Activated T-cell treated with anti-CD3 and anti-CD28 coated beads for 24 hours (primary cell): Measurements from ENCODE around the gene CACNG7.

ENCODE experiments used
- DNase-seq: peaks from one replicate; pipeline ENCODE4 v3.0.0-alpha.2; 2020; ENCODE audit warnings: low read depth

The CACNG7 gene

GRCh38 chr19:53983457-53984289, 74.6 kb downstream of the CACNG7 start:
- no peak for DNase-seq

- no peak for DNase-seq
Measured at GRCh38 chr19:53985863-53986262, 76.8 kb downstream of the CACNG7 start.

- no peak for DNase-seq
Measured at GRCh38 chr19:53988981-53989380, 79.9 kb downstream of the CACNG7 start.

- no peak for DNase-seq
Measured at GRCh38 chr19:53989600-53990533, 80.8 kb downstream of the CACNG7 start.

GRCh38 chr19:53991224-53992113, 82.4 kb downstream of the CACNG7 start, which contains the start of gene CACNG6:
Gene CACNG6 (plus strand): TSS chr19:53991637. CDS start chr19:53992878, 1,241 bp downstream.
- no peak for DNase-seq

GRCh38 chr19:53992211-53992610, 83.1 kb downstream of the CACNG7 start:
- DNase-seq, result no peak

- DNase-seq, result no peak
Measured at GRCh38 chr19:53992815-53993214, 83.7 kb downstream of the CACNG7 start.

GRCh38 chr19:53993448-53993847, 84.4 kb downstream of the CACNG7 start:
- DNase-seq, result no peak
